ENCODE results near the gene SLC25A14. TPM values are rescaled to one million over a fixed set of nuclear protein-coding genes. Genes with fewer than 3 reads are reported as not detected.

Gene SLC25A14
- total RNA-seq, 1 donor from 2014 or later, result 10.9 TPM

DNA sequence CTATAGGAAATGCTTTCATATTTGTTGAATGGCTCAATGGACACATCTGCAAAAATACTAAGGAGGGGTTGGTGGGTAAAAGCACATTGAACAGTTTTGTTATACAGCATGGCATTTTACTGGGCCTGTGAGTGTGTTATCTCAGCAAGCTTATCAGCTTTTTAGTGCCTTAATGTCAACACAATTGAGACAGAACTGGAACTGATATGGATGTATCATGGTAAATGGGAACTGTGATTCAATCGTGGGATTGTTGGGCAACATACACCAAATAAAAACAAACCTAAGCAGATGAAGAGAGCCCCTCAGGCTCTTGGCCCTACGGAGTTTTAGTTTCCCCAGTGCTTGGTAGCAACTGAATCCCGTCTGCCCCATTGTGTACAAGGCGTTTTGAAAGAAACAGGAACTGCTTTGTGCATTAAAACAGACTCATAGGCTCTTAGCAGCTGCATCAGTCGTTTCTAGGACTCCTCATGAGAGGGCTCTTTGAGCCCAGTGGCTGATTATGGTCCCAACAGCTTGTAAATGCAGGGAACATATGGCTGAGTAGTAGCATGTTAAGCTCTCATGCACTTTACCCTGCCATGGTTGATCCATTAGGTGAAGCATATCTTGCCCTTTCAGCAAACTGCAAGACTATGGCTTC lies 38.4 kb downstream of the SLC25A14 start:
- DNase-seq (ENCODE audit: extremely low read depth, low read depth, low spot score), result no peak

DNA sequence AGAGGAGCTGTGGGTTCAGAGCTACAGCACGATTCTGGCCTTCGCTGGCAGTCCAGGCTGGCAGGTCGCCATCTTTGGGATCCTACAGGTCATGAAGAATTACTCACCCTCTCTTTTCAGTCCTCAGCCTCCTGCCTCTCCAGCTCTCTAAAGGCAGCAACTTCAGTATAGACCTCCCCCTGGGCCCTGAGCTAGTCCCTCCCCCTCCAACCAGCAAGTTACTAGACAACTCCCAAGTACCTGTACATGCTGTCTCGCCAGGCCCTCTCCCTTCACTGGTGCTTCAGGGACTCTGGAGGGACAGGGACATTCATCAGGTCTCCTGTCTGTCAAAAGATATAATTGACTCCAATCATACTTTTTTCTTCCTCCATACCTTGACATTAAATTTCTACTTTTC lies 45.8 kb downstream of the SLC25A14 start, which contains the start of gene GPR119:
Gene GPR119 (minus strand): TSS at position 155 of the 400 bp plus-strand sequence. CDS start 227 bp downstream, outside the sequence.
- no peak for DNase-seq (ENCODE audit: extremely low read depth, low read depth, low spot score)

DNA sequence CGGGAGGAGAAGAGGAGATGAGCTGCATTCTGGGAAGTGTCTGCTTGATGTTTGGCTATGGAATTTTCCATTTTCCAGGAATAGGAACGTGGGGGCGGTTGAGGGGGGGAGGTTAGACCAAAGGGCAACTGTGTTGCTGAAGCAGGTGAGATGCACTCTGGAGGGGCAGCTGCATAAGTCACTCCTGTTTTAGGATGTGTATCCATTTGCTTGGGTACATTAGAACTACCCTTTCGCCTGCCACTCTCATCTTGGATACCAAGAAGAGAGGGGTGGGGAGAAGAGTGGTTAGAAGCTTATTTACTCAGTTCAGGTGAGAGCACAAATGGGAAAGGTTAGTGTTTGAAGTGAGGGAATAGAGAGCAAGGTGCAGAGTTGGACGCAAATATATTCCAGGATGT lies 46.7 kb downstream of the SLC25A14 start:
- no peak for DNase-seq (ENCODE audit: extremely low read depth, low read depth, low spot score)

DNA sequence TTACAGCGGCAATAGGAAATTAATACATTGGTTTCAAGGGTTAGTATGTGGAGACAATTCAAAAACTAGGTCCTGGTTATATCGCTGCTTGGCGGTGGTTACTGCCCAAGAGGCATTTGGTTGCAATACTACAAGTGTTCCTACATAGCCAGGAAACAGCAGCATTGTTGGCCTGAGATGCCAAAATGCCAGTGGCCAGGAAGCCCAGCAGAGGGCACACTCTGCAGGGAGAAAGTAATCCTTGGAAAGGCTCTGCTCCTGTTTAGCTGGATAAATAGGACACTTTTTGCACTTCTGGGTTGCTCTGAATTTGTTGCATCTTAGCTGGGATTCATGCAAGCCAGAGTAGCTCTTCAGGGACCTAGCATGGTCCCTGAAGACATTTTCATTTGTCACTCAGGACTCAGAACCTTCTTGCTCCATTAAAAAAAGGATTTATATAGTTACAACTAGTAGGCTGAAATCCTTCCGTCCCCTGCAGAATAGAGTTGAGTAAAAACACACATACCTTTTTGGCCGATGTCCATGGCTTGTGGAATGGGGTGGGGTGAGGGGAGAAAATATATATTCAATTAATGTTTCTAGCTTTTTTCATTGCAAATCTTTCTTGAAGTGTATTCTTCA lies 53.8 kb downstream of the SLC25A14 start:
- no peak for DNase-seq (ENCODE audit: extremely low read depth, low read depth, low spot score)

DNA sequence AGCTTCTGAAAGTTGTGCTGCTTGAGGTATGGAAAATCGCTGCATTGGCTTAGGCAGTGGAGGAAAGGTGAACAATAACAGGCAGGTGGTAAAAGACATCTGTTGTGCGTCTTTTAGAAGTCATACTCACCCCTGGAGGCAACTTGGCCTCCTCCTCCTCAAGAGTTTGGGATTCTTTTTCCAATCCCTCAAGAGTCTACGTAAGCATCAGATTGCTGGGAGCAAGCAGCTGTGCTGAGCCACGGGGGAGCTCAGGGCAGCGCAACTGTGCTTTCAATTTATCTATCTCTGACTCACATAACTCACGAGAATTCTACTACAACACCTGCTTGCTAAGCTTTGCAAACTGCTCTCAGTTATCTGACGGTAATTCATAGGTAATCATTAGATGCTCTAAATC lies 55.6 kb downstream of the SLC25A14 start:
- DNase-seq (ENCODE audit: extremely low read depth, low read depth, low spot score), result no peak

DNA sequence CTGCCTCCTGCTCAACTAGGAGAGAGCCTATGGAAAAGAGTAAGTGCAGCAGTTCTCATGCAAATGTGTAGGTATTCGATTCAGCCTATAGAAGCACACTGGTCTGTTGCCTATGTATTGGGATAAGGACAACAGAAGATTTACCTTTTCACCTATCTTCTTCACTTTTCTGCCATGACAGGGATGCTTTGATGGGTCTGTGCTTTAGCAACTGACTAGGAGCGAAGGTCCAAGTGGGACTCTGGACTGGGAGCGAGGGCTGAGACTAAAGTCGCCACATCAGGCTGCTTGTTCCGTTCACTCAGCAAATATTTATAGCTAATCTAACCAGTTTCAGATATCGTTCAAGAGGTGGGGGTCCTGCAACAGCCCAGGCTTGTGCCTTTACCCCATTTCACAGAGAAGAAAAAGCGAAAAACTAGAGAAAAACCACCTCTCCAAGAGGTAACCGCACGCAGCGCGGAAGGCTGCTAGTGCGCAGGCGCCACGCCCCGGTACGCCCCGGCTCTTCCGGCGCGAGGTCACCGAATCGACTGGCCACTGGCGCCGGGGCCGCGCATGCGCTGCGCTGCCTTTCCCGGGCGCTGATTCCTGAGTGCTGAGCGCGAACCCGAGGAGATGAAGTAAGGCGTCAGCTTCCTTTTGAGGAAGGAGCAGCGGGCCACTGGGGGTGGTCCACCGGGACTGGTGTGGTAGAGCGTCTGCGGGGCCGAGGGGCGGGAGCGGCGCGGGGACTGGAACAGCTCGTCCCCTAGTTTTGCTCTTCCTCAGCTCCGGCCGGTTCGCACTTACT lies 61.9 kb downstream of the SLC25A14 start, which contains the start of gene RBMX2:
Gene RBMX2 (plus strand): TSS at position 573 of the 793 bp plus-strand sequence. CDS start 46 bp downstream, at position 619.
- no peak for DNase-seq (ENCODE audit: extremely low read depth, low read depth, low spot score)

DNA sequence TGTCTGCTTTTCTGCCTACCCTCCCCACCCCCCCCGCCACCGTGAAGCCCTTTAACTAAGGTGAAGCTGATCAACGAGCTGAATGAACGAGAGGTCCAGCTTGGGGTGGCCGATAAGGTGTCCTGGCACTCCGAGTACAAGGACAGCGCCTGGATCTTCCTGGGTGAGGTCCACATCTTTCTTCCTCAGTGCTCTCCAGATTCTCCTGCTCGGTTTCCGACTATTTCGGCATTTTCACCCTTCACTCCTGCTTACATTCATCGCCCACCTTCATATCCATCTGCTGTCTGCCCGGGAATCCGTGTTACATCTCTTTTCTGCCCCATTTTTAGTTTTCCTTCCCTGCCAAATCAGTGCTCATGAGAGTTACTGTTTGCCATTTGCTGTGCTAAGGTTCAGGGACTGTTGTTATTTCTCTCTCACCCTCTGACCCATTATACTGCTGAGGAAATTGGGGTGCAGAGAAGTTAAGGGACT lies 62.5 kb downstream of the SLC25A14 start:
- DNase-seq (ENCODE audit: extremely low read depth, low read depth, low spot score), result no peak

DNA sequence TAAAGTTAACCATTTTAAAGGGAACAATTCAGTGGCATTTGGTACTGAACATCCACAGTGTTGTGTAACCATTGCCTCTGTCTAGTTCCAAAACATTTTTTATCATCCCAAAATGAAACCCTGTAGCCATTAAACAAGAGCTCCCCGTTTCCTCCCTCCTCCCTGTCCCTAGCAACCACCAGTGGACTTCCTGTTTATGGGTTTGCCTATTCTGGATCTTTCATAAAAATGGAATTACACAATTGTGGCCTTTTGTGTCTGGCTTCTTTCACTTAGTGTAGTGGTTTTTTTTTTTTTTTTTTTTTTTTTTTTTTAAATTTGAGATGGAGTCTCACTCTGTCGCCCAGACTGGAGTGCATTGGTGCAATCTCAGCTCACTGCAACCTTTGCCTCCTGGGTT lies 73.7 kb downstream of the SLC25A14 start:
- no peak for DNase-seq (ENCODE audit: extremely low read depth, low read depth, low spot score)

DNA sequence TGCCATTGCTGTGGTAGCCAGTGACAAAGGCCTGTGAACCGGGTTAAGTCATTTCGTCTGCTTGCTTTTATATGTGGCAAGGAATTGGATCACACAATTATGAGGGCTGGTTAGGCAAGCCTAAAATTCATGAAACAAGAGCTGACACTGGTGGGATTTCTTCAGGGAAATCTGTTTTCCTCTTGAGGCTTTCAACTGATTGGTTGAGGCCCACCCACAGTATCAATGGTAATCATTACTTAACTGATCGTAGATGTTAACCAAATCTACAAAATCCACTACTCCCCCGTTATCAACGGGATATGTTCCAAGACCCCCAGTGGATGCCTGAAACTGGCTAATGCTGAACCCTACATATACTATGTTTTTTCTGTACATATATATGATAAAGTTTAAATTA lies 75.1 kb downstream of the SLC25A14 start:
- DNase-seq (ENCODE audit: extremely low read depth, low read depth, low spot score), result no peak

DNA sequence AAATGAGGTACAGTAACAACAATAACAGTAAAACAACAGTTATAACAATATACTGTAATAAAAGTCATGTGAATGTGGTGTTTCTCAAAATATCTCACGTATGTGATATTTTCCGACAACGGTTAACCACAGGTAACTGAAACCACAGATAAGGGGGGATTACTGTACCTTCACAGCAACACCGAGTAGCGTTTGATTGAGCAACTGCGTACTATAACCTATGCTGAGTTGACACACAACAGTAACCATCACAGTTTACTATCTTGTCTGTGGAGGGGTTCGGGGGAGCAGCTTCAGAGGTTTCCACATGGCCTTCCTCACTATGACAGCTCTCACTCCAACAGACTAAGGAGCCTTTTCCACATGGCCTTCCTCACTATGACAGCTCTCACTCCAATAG lies 75.5 kb downstream of the SLC25A14 start:
- DNase-seq (ENCODE audit: extremely low read depth, low read depth, low spot score), result no peak

DNA sequence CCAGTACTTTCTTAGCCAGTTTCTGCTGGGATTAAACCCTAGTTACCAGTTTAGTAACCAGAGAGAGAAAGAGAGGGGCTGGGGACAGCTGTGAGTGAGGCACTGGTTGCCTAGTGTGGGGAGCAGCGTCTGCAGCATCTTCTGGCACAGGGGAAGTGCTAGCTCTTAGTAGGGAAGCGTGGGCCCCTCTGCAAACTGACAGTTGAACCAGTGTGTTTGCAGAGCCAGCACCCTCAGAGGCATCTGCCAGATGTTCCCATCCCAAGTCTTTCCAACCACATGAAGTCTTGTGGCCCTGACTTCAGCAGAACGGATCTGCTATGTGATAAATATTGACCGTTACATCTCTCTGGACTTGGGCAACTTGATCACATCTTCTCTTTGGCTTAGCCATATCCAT lies 77.1 kb downstream of the SLC25A14 start:
- DNase-seq (ENCODE audit: extremely low read depth, low read depth, low spot score), result no peak

DNA sequence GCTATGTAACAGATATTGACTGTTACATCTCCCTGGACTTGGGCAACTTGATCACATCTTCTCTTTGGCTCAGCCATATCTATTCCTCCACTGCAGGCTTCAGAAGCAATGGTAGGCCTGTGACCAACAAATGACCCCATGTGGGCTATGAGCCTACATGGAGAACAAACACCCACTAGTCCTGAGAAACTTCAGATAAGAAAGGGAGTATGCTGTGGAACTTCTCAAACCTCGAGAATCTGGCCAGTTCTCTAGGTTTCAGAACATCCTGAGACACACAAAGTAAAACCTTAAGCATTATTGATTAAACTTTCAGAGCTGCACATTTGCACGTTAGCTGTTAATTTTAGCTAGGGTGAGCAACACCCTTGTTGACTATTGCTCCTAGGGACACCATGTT lies 78.3 kb downstream of the SLC25A14 start:
- no peak for DNase-seq (ENCODE audit: extremely low read depth, low read depth, low spot score)

DNA sequence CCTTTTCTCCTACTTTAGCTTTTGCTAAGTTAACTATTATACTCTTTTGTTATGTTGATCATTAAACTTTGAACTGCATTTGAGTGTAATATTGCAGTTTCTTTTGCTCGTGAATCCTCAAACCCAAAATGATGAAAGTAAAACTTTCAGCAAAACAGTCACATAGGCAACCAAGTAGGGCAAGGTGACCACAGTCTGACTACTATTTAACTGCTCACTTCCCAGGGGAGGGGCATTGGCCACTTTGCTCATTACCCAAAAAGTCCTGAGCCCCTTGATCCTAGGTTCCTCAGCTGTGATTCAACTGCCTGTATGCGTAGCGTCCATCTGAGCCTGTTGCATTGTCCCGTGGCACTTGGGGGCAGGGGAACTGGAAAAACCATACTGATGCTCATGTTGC lies 79.0 kb downstream of the SLC25A14 start:
- no peak for DNase-seq (ENCODE audit: extremely low read depth, low read depth, low spot score)

DNA sequence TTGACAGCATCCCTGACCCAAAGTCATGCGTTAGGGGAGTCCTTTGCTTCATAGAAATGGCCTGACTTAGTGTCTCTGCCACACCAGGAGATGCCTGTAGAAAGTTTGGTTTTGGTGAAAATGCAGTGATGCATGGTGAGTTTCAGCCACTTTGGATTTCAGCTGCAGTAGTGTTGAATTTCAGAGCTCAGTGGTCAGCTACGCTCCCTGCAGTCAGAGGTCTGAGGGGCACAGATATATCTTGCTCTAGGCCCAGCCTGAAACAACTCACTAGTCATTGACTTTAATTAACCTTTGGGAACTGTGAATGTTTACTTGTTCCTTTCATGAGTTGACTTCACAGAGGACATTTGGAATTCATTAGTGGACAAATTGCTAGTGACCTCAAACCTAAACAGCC lies 79.5 kb downstream of the SLC25A14 start:
- DNase-seq (ENCODE audit: extremely low read depth, low read depth, low spot score), result no peak

Other genes with a start within 250 kb of the SLC25A14 start
- gene ELF4, start 229.4 kb upstream of the SLC25A14 start, total RNA-seq, result 27.4 and 29.9 TPM in 2 replicates
- 16.4 and 16.9 TPM in 2 replicates for gene AIFM1, start 174.1 kb upstream of the SLC25A14 start, total RNA-seq
- 0.47 and 0.92 TPM in 2 replicates for gene RAB33A, start 168.0 kb upstream of the SLC25A14 start, total RNA-seq
- 4.5 and 5.2 TPM in 2 replicates for gene ZNF280C, start 71.0 kb upstream of the SLC25A14 start, total RNA-seq
- not detected in 2 replicates for gene GPR119, start 45.8 kb downstream of the SLC25A14 start, total RNA-seq
- 14.4 and 19.7 TPM in 2 replicates for gene RBMX2, start 62.1 kb downstream of the SLC25A14 start, total RNA-seq